Measurements from ENCODE around the gene EIF5B. TPM values are rescaled to one million over a fixed set of nuclear protein-coding genes. Genes with fewer than 3 reads are reported as not detected.
"Not testable (repeated sequence)": the region's sequence is repeated elsewhere in the genome, so short reads cannot be mapped to it uniquely, and the experiment has no call there.

The EIF5B gene
- total RNA-seq, 4 donors from 2014 or later, result 19.4 to 40.7 (median 30.0) TPM

DNA sequence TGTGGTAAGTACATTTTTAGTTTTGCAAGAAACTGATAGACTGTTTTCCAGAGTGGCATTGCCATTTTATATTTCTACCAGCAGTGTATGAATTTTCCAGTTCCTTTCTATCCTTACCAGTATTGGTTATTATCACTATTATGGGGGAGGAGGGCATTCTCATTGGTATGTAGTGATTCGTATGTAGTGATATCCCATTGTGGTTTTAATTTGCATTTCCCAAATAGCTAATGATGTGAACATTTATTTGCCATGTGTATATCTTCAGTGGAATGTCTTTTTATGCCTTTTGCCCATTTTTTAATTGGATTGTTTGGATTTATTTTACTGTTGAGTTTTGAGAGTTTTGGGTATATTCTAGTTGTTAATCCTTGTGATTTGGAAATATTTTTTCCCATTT is 16.9 kb downstream of the EIF5B start:
- WGBS, 2 donors, result 76 to 80% methylated on average over 1 of the region's 1 CpG

DNA sequence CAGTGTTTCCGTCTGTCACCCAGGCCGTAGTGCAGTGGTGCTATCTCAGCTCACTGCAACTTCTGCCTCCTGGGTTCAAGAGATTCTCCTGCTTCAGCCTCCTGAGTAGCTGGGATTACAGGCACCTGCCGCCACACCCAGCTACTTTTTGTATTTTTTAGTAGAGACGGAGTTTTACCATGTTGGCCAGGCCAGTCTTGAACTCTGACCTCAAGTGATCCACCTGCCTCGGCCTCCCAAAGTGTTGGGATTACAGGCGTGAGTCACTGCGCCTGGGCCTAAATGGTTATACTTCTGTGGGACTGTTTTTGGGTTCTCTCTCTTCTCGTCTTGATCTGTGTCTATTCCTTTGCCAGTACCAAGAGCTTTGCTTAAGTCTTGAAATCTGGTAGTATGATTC is 17.6 kb downstream of the EIF5B start:
- H3K9me3 ChIP-seq; H3K27me3 ChIP-seq; H3K4me1 ChIP-seq; H3K4me3 ChIP-seq; H3K36me3 ChIP-seq; H3K27ac ChIP-seq; intact Hi-C loops (cut with DNase I); DNase-seq: not testable (repeated sequence)
- 86 to 91% methylated on average over 8 of the region's 8 CpGs for WGBS, 2 donors

More for the DNA sequence above, 16.9 kb downstream of the EIF5B start:
- H3K27me3 ChIP-seq, result no peaks in the 10 kb centered on the region
- no peak overlapping the region for H3K4me3 ChIP-seq
- intact Hi-C loops (cut with DNase I), result no loop called here
- TF ChIP-seq POLR2A (IDR thresholded peaks at IDR 0.05), result no peak
- TF ChIP-seq, protein P1, sequence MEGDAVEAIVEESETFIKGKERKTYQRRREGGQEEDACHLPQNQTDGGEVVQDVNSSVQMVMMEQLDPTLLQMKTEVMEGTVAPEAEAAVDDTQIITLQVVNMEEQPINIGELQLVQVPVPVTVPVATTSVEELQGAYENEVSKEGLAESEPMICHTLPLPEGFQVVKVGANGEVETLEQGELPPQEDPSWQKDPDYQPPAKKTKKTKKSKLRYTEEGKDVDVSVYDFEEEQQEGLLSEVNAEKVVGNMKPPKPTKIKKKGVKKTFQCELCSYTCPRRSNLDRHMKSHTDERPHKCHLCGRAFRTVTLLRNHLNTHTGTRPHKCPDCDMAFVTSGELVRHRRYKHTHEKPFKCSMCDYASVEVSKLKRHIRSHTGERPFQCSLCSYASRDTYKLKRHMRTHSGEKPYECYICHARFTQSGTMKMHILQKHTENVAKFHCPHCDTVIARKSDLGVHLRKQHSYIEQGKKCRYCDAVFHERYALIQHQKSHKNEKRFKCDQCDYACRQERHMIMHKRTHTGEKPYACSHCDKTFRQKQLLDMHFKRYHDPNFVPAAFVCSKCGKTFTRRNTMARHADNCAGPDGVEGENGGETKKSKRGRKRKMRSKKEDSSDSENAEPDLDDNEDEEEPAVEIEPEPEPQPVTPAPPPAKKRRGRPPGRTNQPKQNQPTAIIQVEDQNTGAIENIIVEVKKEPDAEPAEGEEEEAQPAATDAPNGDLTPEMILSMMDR (IDR thresholded peaks at IDR 0.05), result no peak
- H3K36me3 ChIP-seq, result no peaks in the 10 kb centered on the region
- DNase-seq, result no peak
- H3K9me3 ChIP-seq, result no peaks in the 10 kb centered on the region
- peaks cover 0 to 3% (median 0%) of the 10 kb centered on the region in 3 donors for H3K4me1 ChIP-seq
- H3K27ac ChIP-seq, result no peak overlapping the region

DNA sequence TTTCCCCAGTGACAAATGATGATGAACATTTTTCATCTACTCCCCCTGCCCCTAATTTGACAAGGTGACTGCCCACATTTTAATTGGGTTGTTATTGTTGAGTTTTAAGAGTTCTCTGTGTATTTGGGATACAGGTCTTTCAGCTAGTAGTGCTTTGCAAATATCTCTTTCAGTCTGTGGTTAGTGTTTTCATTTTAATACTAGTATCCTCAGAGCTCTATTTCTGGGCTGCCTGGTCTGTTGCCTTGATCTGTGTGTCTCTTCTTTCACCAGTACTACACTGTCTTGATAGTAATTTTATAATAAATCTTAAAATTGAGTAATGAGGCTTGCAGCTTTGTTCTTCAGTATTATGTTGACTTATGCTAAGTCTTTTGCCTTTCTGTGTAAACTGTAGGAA is 19.7 kb downstream of the EIF5B start:
- Histone ChIP-seq H3K27ac (no peak overlapping the region), H3K9me3 (no peaks in the 10 kb centered on the region), H3K27me3 (no peaks in the 10 kb centered on the region), H3K4me3 (no peak overlapping the region), H3K36me3 (peaks cover 0 to 17% (median 0%) of the 10 kb centered on the region in 3 donors), H3K4me1 (no peaks in the 10 kb centered on the region)
- TF ChIP-seq, protein P1 (IDR thresholded peaks at IDR 0.05), result no peak
- TF ChIP-seq POLR2A (IDR thresholded peaks at IDR 0.05), result no peak
- intact Hi-C loops (cut with DNase I), result no loop called here
- DNase-seq, result no peak

DNA sequence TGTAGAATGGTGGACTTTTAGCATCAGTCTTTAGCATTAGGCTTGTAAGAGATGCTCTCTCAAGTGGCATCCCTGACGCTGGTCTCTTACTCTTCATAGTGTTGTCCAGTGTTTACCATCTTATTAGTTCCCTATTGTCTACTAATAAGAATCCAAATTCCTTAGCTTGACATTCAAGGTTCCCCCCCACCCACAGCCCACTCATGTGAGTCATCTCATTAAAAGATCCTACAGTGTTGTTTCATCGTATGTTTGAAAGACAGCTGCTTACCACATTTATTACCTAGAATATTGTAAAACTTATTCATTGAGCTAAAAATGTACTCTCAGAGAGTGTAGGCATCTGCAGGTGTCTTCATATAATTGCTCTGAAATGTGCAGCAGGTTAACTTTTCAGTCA is 28.5 kb downstream of the EIF5B start:
- no peaks in the 10 kb centered on the region for H3K9me3 ChIP-seq
- no peak overlapping the region for H3K4me3 ChIP-seq
- intact Hi-C loops (cut with DNase I), result no loop called here
- TF ChIP-seq, protein P1 (IDR thresholded peaks at IDR 0.05), result no peak
- no peak for TF ChIP-seq POLR2A (IDR thresholded peaks at IDR 0.05)
- no peaks in the 10 kb centered on the region for H3K27me3 ChIP-seq
- no peak overlapping the region for H3K27ac ChIP-seq
- H3K36me3 ChIP-seq, result peaks cover 9 to 100% (median 28%) of the 10 kb centered on the region in 3 donors
- WGBS, 2 donors, result 28 to 69% methylated on average over 2 of the region's 2 CpGs
- DNase-seq, result no peak
- H3K4me1 ChIP-seq, result no peaks in the 10 kb centered on the region

DNA sequence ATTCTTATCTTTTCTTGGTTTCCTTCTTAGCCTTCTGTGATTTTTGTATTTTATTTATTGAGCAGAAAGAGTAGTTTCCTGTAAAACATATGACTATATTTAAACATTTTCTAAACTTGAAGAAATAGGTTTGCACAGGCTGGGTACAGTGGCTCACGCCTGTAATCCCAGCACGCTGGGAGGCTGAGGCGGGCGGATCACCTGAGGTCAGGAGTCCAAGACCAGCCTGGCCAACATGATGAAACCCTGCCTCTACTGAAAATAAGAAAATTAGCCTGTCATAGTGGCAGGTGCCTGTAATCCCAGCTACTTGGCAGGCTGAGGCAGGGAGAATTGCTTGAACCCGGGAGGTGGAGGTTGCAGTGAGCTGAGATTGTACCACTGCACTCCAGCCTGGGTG is 31.7 kb downstream of the EIF5B start:
- H3K36me3 ChIP-seq, result peaks cover 9 to 100% (median 28%) of the 10 kb centered on the region in 3 donors
- H3K4me3 ChIP-seq; H3K27me3 ChIP-seq; DNase-seq; intact Hi-C loops (cut with DNase I); H3K4me1 ChIP-seq; H3K9me3 ChIP-seq; H3K27ac ChIP-seq: not testable (repeated sequence)
- 96 to 97% methylated on average over 5 of the region's 5 CpGs for WGBS, 2 donors

DNA sequence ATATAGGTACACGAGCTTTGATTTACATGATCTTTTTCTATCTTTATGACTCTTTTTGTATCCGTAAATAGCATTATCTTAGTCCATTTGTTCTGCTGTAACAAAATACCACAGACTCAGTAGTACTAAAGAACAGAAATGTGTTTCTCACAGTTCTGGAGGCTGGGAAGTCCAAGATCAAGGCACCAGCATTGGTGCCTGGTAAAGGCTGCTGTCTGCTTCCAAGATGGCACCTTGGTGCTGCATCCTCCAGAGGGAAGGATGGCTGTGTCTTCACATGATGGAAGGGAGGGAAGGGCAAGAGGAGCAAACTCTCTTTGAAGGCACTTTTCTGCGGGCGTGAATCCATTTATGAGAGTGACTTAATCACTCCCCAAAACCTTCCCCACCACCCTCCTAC is 36.0 kb downstream of the EIF5B start:
- intact Hi-C loops (cut with DNase I), result no loop called here
- Histone ChIP-seq H3K27me3 (no peaks in the 10 kb centered on the region), H3K9me3 (no peaks in the 10 kb centered on the region), H3K36me3 (peaks cover 5 to 98% (median 10%) of the 10 kb centered on the region in 3 donors), H3K4me3 (no peak overlapping the region), H3K4me1 (no peaks in the 10 kb centered on the region), H3K27ac (no peak overlapping the region)
- WGBS, 2 donors, result 94 to 97% methylated on average over 4 of the region's 4 CpGs
- TF ChIP-seq, protein P1 (IDR thresholded peaks at IDR 0.05), result no peak
- TF ChIP-seq POLR2A (IDR thresholded peaks at IDR 0.05), result no peak
- DNase-seq, result no peak

Measured in esophagus squamous epithelium (tissue), 5 donors.